ENCODE measurements around the gene LRRC4C. TPM values are rescaled to one million over a fixed set of nuclear protein-coding genes. Genes with fewer than 3 reads are reported as not detected.

The LRRC4C gene
- total and polyA plus RNA-seq, 10 of the 15 experiments (the other 5 are each of a cell fraction or from before 2014, with no cell fraction given): 1.5 TPM; not detected in 9

GRCh38 chr11:41451011-41451410 is 8.4 kb downstream of the LRRC4C start:
- H3K4me3 ChIP-seq: no peak overlapping the region
- TF ChIP-seq RAD21 (IDR thresholded peaks at IDR 0.05; ENCODE audit: insufficient read depth, low read depth, low read length): no peak
- TF ChIP-seq POLR2A (IDR thresholded peaks at IDR 0.05; ENCODE audit: low read depth, low read length): no peak
- TF ChIP-seq KLF5 (IDR thresholded peaks at IDR 0.05; ENCODE audit: partially characterized antibody): no peak
- TF ChIP-seq NRF1 (conservative IDR thresholded peaks at IDR 0.05; ENCODE audit: low read depth, low read length): no peak
- TF ChIP-seq CTCF (IDR thresholded peaks at IDR 0.05 in 2 of 3, conservative IDR thresholded peaks at IDR 0.05 in 1 of 3; ENCODE audit: control insufficient read depth in 2 of 3, extremely low read depth in 1 of 3, insufficient read depth in 1 of 3, low read depth in 3 of 3, low read length in 3 of 3): no peak
- TF ChIP-seq TBL1XR1 (IDR thresholded peaks at IDR 0.05; ENCODE audit: low read depth, low read length): no peak
- TF ChIP-seq NFIC (IDR thresholded peaks at IDR 0.05; ENCODE audit: low read depth, low read length): no peak
- TF ChIP-seq, protein P1, sequence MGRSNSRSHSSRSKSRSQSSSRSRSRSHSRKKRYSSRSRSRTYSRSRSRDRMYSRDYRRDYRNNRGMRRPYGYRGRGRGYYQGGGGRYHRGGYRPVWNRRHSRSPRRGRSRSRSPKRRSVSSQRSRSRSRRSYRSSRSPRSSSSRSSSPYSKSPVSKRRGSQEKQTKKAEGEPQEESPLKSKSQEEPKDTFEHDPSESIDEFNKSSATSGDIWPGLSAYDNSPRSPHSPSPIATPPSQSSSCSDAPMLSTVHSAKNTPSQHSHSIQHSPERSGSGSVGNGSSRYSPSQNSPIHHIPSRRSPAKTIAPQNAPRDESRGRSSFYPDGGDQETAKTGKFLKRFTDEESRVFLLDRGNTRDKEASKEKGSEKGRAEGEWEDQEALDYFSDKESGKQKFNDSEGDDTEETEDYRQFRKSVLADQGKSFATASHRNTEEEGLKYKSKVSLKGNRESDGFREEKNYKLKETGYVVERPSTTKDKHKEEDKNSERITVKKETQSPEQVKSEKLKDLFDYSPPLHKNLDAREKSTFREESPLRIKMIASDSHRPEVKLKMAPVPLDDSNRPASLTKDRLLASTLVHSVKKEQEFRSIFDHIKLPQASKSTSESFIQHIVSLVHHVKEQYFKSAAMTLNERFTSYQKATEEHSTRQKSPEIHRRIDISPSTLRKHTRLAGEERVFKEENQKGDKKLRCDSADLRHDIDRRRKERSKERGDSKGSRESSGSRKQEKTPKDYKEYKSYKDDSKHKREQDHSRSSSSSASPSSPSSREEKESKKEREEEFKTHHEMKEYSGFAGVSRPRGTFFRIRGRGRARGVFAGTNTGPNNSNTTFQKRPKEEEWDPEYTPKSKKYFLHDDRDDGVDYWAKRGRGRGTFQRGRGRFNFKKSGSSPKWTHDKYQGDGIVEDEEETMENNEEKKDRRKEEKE (IDR thresholded peaks at IDR 0.05): no peak
- TF ChIP-seq, protein P2, sequence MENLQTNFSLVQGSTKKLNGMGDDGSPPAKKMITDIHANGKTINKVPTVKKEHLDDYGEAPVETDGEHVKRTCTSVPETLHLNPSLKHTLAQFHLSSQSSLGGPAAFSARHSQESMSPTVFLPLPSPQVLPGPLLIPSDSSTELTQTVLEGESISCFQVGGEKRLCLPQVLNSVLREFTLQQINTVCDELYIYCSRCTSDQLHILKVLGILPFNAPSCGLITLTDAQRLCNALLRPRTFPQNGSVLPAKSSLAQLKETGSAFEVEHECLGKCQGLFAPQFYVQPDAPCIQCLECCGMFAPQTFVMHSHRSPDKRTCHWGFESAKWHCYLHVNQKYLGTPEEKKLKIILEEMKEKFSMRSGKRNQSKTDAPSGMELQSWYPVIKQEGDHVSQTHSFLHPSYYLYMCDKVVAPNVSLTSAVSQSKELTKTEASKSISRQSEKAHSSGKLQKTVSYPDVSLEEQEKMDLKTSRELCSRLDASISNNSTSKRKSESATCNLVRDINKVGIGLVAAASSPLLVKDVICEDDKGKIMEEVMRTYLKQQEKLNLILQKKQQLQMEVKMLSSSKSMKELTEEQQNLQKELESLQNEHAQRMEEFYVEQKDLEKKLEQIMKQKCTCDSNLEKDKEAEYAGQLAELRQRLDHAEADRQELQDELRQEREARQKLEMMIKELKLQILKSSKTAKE (IDR thresholded peaks at IDR 0.05; ENCODE audit: low read depth, poor library complexity, severe bottlenecking): no peak
- TF ChIP-seq SMARCA5 (IDR thresholded peaks at IDR 0.05): no peak
- TF ChIP-seq ZNF274 (IDR thresholded peaks at IDR 0.05; ENCODE audit: insufficient read depth, insufficient read length): no peak
- TF ChIP-seq, protein P3, sequence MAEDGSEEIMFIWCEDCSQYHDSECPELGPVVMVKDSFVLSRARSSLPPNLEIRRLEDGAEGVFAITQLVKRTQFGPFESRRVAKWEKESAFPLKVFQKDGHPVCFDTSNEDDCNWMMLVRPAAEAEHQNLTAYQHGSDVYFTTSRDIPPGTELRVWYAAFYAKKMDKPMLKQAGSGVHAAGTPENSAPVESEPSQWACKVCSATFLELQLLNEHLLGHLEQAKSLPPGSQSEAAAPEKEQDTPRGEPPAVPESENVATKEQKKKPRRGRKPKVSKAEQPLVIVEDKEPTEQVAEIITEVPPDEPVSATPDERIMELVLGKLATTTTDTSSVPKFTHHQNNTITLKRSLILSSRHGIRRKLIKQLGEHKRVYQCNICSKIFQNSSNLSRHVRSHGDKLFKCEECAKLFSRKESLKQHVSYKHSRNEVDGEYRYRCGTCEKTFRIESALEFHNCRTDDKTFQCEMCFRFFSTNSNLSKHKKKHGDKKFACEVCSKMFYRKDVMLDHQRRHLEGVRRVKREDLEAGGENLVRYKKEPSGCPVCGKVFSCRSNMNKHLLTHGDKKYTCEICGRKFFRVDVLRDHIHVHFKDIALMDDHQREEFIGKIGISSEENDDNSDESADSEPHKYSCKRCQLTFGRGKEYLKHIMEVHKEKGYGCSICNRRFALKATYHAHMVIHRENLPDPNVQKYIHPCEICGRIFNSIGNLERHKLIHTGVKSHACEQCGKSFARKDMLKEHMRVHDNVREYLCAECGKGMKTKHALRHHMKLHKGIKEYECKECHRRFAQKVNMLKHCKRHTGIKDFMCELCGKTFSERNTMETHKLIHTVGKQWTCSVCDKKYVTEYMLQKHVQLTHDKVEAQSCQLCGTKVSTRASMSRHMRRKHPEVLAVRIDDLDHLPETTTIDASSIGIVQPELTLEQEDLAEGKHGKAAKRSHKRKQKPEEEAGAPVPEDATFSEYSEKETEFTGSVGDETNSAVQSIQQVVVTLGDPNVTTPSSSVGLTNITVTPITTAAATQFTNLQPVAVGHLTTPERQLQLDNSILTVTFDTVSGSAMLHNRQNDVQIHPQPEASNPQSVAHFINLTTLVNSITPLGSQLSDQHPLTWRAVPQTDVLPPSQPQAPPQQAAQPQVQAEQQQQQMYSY (CRISPR knock-in tag; IDR thresholded peaks at IDR 0.05): no peak
- no peak for TF ChIP-seq CBX5 (IDR thresholded peaks at IDR 0.05; ENCODE audit: low read depth)
- no peak overlapping the region for H2AFZ ChIP-seq (ENCODE audit: control insufficient read depth, low read depth, low read length)
- FAIRE-seq: no peak
- no peak overlapping the region for H3K27ac ChIP-seq (ENCODE audit: control insufficient read depth, insufficient read depth)
- ChIA-PET CTCF (no interaction called here), RAD21 (ENCODE audit: unreplicated experiment) (no interaction called here), SMC1A (ENCODE audit: uncharacterized antibody, unreplicated experiment) (no interaction called here), POLR2A (no interaction called here)
- no TSS peak for BruUV-seq (replicated peaks)
- H3K4me1 ChIP-seq (ENCODE audit: control insufficient read depth, insufficient read depth, low read length): no peaks in the 10 kb centered on the region
- intact Hi-C loops (cut with micrococcal nuclease; ENCODE audit: unreplicated experiment) (no loop called here), in situ Hi-C loops (cut with MboI) (no loop called here)
- DNase-seq (ENCODE audit: low read depth, low spot score): no peak
- ATAC-seq: no peak
- H4K20me1 ChIP-seq (ENCODE audit: control insufficient read depth, insufficient read depth): no peaks in the 10 kb centered on the region
- WGBS (ENCODE audit: insufficient coverage, insufficient replicate concordance, low lambda C conversion rate, missing lambda C conversion rate): 0% methylated on average over 3 of the region's 3 CpGs
- no peaks in the 10 kb centered on the region for H3K36me3 ChIP-seq (ENCODE audit: control insufficient read depth in 2 of 2, insufficient read depth in 2 of 2, low read length in 1 of 2)
- H3K9ac ChIP-seq (ENCODE audit: control insufficient read depth, insufficient read depth, low read length): no peak overlapping the region
- H3K9me3 ChIP-seq (replicated peaks; ENCODE audit: control insufficient read depth, insufficient read depth, low read length): no peaks in the 10 kb centered on the region
- H3K79me2 ChIP-seq (ENCODE audit: control insufficient read depth, insufficient read depth, low read length): no peaks in the 10 kb centered on the region
- no peak overlapping the region for H3K4me2 ChIP-seq (ENCODE audit: control insufficient read depth, insufficient read depth)
- H3K27me3 ChIP-seq (replicated peaks in 1 of 2; ENCODE audit: control insufficient read depth in 2 of 2, insufficient read depth in 2 of 2, low read length in 1 of 2): no peaks in the 10 kb centered on the region
